Activated effector memory CD4-positive, alpha-beta T cell treated with anti-CD3 and anti-CD28 coated beads, Interleukin-2, amount 50 U/mL, for 16 hours (primary cell): ENCODE results near the gene THSD4.
A peak's percentile ranks its signal among the peaks of the same experiment; 100 is the strongest.

Experiments used
- DNase-seq: peaks from one replicate; pipeline ENCODE4 v3.0.0-alpha.2; 2020

The THSD4 gene

GRCh38 chr15:71749500-71749899 is 634.2 kb downstream of the THSD4 start:
- DNase-seq, result no peak

- DNase-seq, result no peak
These were observed 636.9 kb downstream of the THSD4 start for GRCh38 chr15:71752128-71752527.

GRCh38 chr15:71752604-71753289 is 637.5 kb downstream of the THSD4 start:
- DNase-seq, result no peak

GRCh38 chr15:71753346-71753745 is 638.1 kb downstream of the THSD4 start:
- no peak for DNase-seq

GRCh38 chr15:71754660-71755059 is 639.4 kb downstream of the THSD4 start:
- no peak for DNase-seq

- DNase-seq, result no peak
These were observed 640.1 kb downstream of the THSD4 start for GRCh38 chr15:71755092-71755970.

- DNase-seq, result no peak
These were observed 641.5 kb downstream of the THSD4 start for GRCh38 chr15:71756599-71757352.

- DNase-seq, result no peak
These were observed 642.7 kb downstream of the THSD4 start for GRCh38 chr15:71757741-71758530.

GRCh38 chr15:71758711-71759110 is 643.4 kb downstream of the THSD4 start:
- DNase-seq, result no peak

- DNase-seq, result no peak
These were observed 645.6 kb downstream of the THSD4 start for GRCh38 chr15:71760852-71761251.

GRCh38 chr15:71761649-71762048 is 646.4 kb downstream of the THSD4 start:
- DNase-seq, result no peak

GRCh38 chr15:71768184-71768583 is 652.9 kb downstream of the THSD4 start:
- no peak for DNase-seq

- DNase-seq, result no peak
These were observed 658.1 kb downstream of the THSD4 start for GRCh38 chr15:71773206-71773859.

- DNase-seq, result no peak
These were observed 660.6 kb downstream of the THSD4 start for GRCh38 chr15:71775856-71776255.

- DNase-seq, result no peak
These were observed 661.0 kb downstream of the THSD4 start for GRCh38 chr15:71776304-71776703.

- no peak for DNase-seq
These were observed 662.1 kb downstream of the THSD4 start for GRCh38 chr15:71777216-71777943.

- DNase-seq, result no peak
These were observed 664.0 kb downstream of the THSD4 start for GRCh38 chr15:71779073-71779797.

GRCh38 chr15:71780115-71780976 is 665.1 kb downstream of the THSD4 start:
- peak; percentile 71 for DNase-seq

- no peak for DNase-seq
These were observed 666.1 kb downstream of the THSD4 start for GRCh38 chr15:71781179-71781964.
